ENCODE measurements around the gene ROBO2.

DNA sequence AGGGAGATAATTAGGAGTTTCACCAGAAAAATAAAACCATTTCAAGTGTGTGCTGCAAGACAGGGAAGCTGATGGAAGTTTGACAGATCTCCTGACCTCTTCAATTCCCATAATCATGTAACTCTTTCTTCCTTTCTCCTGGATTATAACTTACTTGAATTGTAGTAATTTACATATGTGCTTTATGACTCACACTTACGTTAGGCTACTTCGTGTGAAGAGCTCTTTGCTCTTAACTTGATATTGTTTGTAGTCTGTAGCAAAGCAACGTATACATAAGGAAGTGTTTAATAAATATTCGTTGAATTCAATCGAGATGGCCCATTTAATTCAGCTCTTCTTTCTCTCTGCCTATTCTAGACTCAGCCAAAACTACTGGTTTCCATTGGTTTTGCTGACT is 23.5 kb downstream of the ROBO2 start:
- TF ChIP-seq, protein P1, sequence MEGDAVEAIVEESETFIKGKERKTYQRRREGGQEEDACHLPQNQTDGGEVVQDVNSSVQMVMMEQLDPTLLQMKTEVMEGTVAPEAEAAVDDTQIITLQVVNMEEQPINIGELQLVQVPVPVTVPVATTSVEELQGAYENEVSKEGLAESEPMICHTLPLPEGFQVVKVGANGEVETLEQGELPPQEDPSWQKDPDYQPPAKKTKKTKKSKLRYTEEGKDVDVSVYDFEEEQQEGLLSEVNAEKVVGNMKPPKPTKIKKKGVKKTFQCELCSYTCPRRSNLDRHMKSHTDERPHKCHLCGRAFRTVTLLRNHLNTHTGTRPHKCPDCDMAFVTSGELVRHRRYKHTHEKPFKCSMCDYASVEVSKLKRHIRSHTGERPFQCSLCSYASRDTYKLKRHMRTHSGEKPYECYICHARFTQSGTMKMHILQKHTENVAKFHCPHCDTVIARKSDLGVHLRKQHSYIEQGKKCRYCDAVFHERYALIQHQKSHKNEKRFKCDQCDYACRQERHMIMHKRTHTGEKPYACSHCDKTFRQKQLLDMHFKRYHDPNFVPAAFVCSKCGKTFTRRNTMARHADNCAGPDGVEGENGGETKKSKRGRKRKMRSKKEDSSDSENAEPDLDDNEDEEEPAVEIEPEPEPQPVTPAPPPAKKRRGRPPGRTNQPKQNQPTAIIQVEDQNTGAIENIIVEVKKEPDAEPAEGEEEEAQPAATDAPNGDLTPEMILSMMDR (IDR thresholded peaks at IDR 0.05), result no peak
- TF ChIP-seq POLR2A (IDR thresholded peaks at IDR 0.05), result no peak

All from esophagus squamous epithelium (tissue), 4 donors.